ENCODE data around the gene FBXW4.

The FBXW4 gene

GRCh38 chr10:101580486-101581399 lies 114.2 kb downstream of the FBXW4 start:
- no peak for DNase-seq (ENCODE audit: low read depth)

GRCh38 chr10:101579516-101579870 lies 115.5 kb downstream of the FBXW4 start:
- DNase-seq (ENCODE audit: low read depth), result no peak

- no peak for DNase-seq (ENCODE audit: low read depth)
Observed at GRCh38 chr10:101578803-101579515, 116.0 kb downstream of the FBXW4 start.

- DNase-seq (ENCODE audit: low read depth), result no peak
Observed at GRCh38 chr10:101578192-101578591, 116.8 kb downstream of the FBXW4 start.

GRCh38 chr10:101577121-101577871 lies 117.7 kb downstream of the FBXW4 start:
- DNase-seq (ENCODE audit: low read depth), result no peak

GRCh38 chr10:101576211-101576863 lies 118.6 kb downstream of the FBXW4 start:
- no peak for DNase-seq (ENCODE audit: low read depth)

- DNase-seq (ENCODE audit: low read depth), result no peak
Observed at GRCh38 chr10:101575580-101576210, 119.3 kb downstream of the FBXW4 start.

- DNase-seq (ENCODE audit: low read depth), result no peak
Observed at GRCh38 chr10:101575091-101575490, 119.9 kb downstream of the FBXW4 start.

GRCh38 chr10:101573885-101574753 lies 120.9 kb downstream of the FBXW4 start:
- no peak for DNase-seq (ENCODE audit: low read depth)

GRCh38 chr10:101572785-101573184 lies 122.2 kb downstream of the FBXW4 start:
- DNase-seq (ENCODE audit: low read depth), result no peak

- DNase-seq (ENCODE audit: low read depth), result no peak
Observed at GRCh38 chr10:101572126-101572525, 122.8 kb downstream of the FBXW4 start.

GRCh38 chr10:101571271-101571925 lies 123.6 kb downstream of the FBXW4 start:
- no peak for DNase-seq (ENCODE audit: low read depth)

- no peak for DNase-seq (ENCODE audit: low read depth)
Observed at GRCh38 chr10:101570428-101571270, 124.3 kb downstream of the FBXW4 start.

- peak; percentile 57 for DNase-seq (ENCODE audit: low read depth)
Observed at GRCh38 chr10:101569622-101570427, 125.1 kb downstream of the FBXW4 start.

- DNase-seq (ENCODE audit: low read depth), result no peak
Observed at GRCh38 chr10:101569323-101569621, 125.7 kb downstream of the FBXW4 start.

- no peak for DNase-seq (ENCODE audit: low read depth)
Observed at GRCh38 chr10:101568054-101568745, 126.8 kb downstream of the FBXW4 start.

- no peak for DNase-seq (ENCODE audit: low read depth)
Observed at GRCh38 chr10:101567165-101568006, 127.6 kb downstream of the FBXW4 start.

Measured in fibroblast of gingiva (primary cell).